SKM-1 treated with dmso at 0.1 percent for 144 hours (cell line): ENCODE results near the gene NSUN7.
"Not testable (repeated sequence)": the region's sequence is repeated elsewhere in the genome, so short reads cannot be mapped to it uniquely, and the experiment has no call there.

Experiments
- DNase-seq: peaks from one replicate; lab custom pipeline; 2025; ENCODE audit not compliant: unreplicated experiment; lab: John Stamatoyannopoulos, UW

Gene NSUN7

DNA sequence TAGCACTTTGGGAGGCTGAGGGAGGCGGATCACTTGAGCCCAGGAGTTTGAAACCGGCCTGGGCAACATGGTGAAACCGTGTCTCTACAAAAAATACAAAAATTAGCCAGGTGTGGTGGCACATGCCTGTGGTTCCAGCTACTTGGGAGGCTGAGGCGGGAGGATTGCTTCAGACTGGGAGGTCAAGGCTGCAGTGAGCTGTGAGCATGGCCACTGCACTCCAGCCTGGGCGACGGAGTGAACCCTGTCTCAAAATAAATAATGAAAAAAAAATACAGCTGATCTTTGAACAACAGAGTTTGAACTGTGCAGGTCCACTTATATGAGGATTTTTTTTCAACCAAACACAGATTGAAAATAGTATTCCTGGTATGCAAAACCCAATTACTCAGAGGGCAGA is 67.4 kb downstream of the NSUN7 start:
- DNase-seq = not testable (repeated sequence)

DNA sequence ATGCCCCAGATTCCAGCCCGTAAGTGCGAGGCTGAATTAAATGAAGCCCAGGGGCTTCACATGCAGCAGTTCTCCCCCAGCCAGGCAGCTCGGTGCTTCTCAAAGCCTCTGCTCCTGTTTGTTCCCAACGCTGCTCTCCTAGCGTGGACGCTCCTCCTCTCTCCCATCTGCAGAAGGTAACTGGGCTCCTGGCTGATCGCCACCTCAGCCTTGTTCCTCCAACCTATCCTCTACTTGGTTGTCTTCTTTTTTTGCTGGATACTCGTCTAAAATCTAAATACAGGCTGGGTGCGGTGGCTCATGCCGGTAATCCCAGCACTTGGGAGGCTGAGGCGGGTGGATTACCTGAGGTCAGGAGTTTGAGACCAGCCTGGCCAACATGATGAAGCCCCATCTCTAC is 70.3 kb downstream of the NSUN7 start:
- no peak for DNase-seq

DNA sequence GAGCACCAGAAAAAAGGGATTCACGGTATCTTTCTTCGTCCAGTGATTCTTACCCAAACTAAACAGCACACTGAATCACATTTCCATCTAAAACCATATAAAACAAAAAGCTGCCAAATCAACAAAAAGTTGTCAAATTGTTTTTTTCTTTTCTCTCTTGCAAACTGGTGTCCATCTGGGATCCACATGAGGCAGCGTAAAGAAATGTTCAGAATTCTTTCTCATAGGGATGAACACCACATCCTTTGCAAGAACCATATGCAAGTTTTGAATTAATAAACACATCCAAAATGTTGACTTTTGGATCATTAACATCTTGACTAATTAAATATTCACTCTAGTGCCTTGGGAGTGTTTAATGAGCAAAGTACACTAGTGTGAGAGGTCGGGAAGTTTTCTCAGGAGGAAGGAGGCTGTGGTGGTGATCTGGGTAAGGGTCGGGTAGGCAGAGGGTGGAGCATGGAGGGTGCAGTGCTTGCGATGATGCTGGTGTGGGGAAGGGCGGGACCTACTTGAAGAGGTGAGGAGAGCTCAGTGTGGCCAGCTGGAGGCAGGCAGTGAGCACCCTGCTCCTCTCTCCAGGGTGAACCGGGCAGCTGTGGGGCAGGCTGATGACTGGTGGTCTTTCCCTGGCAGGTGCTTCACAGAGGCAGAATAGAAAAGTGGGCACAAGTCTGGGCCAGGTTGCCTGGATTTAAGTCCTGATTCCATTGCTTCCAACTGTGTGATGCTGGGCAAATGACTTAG is 72.8 kb downstream of the NSUN7 start:
- DNase-seq = no peak

DNA sequence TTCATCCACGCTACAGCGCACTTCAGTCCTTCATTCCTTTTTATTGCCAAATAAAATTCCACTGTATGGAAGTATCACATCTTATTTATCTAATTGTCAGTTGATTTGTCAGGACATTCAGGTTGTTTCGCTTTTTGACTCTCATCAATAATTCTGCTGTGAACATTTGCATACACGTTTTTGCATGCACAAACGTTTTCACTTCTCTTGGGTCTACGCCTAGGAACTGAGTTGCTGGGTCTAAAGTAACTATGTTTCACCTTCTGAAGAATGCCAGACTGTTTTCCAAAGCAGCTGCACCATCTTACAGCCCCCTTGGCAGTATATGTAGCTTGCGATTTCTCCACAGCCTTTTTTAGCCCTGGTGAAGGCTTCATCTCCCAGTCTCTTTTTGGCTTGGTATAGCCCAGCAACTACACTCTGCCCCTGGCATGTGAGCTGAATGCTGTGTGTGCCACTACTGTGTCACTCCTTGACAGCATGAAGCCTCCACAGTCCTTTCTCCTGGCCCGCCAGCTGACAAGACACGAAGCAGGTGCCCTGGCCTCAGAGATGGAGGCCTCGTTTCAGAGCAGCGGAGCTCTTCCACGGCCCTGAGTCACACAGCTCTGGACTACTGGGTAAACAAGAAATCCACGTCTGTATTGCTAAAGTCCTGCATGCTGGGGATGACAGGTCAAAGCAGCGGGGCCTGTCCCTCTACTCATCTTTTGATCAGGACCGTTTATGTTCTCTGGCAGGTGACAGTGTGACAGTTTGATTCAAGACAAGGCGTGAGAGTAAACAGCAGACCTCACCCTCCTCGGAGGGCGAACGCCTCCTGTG is 75.5 kb downstream of the NSUN7 start:
- no peak for DNase-seq

DNA sequence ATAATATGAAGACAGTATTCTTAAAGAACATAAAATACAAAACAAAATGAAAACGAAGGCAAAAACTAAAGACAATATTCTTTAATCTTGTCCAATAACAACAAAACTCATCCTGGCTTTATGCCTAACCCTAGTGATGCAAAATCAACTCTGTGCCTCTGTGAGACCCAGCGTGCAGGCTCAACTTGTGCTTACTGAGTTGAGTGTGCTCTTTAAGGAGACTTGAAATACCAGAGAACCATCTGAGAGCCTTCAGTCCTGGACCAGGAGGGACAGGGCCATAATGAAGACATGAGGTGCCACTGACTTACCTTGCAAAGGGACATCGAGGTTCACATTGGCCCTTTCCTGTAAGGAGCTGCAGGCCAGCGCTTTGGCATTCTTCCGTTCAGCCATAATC is 77.1 kb downstream of the NSUN7 start:
- no peak for DNase-seq

DNA sequence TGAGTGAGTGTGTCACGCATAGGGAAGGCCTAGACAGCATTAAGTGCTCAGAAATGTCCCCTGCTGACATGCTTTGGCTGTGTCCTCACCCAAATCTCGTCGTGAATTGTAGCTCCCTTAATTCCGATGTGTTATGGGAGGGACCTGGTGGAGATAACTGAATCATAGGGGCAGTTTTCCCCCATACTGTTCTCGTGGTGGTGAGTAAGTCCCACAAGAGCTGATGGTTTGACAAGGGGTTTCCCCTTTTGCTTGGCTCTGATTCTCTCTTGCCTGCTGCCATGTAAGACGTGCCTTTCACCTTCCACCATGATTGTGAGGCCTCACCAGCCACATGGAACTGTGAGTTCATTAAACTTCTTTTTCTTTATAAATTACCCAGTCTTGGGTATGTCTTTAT is 78.0 kb downstream of the NSUN7 start:
- DNase-seq = no peak

DNA sequence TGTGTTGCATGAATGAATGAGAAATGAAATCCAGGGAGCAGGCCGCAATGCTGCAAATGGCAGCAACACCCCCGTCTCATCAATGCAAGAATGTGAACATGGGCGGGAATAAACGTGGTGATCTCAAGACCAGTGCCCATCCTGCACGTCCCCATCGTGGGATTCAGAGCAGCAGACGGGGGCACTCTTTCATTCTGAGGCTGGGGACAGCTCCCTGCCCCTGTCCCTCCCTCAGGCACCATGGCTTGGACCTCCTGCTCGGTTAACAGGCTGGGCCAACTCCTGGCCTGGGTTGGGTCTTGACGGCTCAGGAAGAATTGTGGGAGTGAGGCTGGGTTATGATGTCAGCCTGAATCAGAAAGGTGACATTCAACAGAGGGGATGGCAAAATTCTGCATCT is 78.9 kb downstream of the NSUN7 start:
- no peak for DNase-seq

DNA sequence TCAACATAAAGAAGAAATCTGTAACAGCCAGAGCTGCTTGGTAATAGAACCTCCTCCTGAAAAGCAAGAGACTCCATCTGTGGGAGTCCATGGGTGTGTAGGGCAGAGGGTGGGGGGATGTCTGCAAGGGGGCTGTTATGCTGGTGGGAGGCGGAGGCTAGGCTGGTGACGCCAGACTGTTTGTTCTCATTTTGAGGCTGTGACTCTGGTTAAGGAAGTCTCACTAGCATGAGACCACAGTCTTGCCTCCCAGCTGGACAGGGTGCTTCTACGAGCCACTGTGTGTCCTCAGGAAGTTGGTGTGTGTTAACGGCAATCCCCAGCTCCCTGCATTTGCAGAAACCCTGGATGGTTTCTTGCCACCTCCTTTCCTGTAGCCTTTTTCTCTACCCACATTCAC is 79.8 kb downstream of the NSUN7 start:
- DNase-seq = no peak

DNA sequence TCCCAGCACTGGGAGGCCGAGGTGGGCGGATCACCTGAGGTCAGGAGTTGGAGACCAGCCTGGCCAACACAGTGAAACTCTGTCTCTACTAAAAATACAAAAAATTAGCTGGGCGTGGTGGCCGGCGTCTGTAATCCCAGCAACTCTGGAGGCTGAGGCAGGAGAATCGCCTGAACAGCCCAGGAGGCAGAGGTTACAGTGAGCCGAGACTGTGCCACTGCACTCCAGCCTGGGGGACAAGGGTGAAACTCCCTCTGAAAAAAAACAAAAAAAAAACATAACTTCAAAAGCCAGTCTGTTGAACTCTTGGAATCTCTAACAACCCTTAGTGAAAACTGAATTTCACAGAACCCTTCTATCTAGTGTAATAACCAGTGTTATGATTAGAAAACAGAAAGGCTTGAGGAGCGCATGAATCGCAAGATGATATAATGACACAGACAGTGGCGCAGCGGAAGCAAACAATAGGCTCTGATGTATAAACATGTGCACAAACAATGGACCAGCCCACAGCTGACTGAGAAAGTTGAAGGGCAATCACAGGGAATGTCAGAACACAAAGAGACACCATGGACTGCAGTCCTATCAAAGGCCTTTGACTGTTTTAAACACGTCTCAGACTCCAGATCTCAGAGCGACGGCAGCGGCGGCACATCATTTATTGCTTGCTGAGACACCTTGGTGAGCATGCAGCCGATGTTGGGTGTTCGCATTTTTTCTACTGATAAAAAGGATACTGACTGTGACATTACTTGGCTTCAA is 81.6 kb downstream of the NSUN7 start:
- DNase-seq = no peak

DNA sequence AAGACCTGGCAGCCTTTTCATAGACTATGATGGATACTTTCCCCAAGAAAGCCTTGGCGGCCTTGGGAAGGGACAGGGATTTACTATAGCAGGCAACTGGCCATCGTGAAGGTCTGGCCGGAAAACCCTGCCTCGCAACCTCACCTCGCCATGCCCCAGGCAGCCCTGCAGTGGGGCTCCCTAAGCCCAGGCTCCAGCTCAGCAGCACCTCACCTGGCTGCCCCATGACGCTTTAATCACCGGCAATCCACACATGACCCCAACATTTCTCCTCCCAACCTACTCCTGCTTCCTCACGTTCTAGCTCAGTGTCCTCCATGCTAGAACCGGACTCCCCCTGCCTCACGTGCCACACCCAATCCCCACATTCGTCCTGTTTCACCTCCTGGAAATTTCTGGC is 82.4 kb downstream of the NSUN7 start:
- DNase-seq = no peak

DNA sequence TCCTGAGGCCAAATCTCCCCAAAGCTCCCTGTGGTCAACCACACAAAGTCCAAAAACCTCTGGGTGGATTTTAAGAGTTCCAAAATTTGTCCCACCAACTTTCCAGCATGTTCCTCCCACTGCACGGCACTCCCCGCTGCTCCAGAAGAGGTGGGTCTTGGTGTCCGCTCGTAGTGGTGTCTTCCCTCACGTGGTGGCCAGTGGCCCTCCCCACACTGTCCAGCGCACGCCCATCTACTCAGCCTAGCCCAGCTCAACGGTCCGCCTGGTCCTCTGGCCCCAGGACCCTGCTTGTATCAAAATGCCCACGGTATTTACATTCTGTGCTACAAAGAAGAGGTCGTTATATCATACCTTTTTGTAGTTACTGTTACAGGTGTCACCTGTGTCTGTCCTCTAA is 83.5 kb downstream of the NSUN7 start:
- no peak for DNase-seq

DNA sequence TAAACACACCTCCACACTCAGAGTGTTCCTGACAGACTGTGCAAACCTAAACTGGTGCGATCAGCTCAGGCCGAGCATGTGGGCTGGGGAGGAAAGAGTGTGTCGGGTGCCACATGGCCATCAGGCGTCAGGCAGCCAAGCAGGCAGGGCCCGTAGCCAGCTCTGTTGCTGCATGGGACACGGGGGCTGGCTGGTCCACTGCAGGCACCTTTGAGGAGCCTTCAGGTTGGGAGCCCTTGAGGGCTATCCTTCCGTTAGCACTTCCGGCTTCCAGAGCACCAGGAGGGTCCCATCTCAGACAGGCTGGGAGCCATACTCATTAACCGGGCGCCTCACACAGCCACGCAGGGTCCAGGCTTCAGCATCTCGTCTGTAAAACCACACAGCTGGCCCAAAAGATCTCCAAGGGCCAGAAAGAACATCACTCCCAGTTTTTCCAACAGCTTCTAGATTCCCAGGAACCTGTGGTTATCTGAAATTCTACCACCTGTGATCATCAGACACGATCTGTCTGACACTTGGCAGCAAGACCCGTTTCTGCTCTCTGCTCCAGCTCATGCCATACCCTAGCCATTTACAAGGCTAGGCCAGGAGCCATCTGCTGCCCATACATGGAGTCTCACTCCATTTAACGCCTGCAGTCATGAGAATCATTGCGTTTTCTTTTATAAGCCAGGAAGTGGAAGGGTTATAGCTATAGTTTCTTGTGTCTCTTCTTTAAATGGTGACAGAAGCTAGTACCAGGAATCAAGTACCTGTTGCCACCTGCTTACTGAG is 87.5 kb downstream of the NSUN7 start:
- DNase-seq = no peak

DNA sequence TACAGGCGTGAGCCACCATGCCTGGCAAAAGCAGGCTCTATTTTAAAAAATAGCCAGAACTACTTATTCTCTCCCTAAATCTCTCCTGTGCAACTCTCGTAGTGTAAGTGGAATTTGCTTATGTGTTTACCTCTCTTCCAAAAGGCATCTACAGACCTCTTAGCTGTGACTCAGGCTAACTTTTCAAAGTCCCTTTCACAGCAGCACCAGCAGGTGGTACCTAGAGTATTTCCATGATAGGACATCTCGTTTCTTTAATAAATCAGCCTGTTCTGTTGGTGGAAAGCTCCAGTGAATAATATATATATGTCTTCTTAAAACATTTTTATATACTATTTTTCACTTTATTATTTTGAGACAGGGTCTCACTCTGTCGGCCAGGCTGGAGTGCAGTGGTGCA is 89.0 kb downstream of the NSUN7 start:
- DNase-seq = no peak

DNA sequence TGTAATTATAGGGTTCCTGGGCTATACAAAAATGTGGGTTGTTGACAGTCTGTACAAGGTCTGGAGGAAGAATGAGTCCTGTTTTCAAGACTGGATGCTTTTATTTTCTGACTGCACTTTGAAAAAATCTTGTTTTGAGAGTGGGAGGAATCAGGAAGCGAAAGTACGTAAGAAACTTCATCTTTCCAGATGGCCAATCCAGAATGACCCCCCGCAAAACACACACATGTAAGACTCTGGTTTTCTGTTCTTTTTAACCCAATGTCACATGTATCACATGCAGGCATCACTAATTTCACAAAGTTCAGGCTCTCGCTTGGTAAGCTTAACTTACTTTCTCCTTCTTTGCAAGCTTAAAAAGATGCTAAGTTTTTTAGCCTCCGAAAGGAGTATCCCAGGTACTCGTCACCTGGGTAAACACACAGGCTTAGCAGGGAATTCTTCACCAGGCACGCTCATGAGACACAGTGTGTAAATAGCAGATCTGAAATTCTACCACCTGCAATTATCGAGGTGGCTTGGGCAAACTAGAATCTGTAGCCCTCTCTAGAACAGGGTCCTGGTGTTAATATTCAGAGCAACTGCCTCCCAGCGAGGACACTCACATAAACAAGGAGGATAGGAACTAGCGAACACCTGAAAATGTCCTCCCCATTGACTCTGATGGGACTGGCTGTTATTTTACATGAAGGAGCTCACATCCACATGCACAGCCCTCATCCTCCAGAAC is 90.7 kb downstream of the NSUN7 start:
- no peak for DNase-seq

DNA sequence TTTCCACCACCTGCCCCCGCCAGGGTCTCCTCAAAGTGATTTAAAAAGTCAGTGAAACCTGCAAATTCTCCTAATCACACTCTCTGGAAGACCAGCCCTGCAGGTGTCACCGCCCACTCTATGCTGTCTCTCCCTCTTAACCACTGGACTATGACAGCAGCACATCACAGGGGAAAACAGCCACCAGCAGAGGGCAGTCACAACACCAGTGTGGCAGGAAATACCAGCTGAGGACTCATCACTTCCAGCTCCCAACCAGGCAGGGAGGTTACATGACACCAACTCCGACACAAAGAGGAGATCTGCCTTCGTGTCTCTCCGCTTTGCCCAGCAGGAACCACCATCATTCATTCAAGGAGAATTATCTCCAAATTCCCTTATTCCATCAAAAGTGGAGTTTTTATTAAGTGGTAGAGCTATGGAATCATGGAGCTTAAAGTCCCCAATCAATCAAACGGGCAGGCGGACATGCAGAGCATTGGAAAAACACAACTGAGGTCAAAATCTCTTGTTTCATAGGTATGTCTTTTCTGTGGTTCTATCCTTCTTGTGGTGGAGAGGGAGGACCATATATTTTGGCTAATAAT is 91.3 kb downstream of the NSUN7 start:
- DNase-seq = peak; percentile 66

DNA sequence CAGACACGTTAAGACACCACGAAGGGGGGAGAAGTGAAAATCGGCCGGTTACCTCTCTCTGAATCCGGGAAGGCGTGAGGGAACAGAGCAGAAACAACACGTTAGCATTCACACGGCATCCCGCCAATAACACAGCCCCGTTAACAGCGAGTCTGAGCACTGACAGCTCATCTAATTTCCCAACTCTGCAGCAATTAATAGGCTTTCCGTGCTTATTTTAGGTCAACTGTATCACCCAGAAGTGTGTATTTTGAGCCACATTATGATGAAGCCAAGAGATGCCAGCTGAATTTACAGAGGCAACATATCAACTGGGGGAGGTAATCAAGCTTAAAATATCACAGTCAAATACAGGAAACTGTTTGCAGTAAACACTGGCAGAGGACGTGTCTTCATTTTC is 92.6 kb downstream of the NSUN7 start:
- no peak for DNase-seq

DNA sequence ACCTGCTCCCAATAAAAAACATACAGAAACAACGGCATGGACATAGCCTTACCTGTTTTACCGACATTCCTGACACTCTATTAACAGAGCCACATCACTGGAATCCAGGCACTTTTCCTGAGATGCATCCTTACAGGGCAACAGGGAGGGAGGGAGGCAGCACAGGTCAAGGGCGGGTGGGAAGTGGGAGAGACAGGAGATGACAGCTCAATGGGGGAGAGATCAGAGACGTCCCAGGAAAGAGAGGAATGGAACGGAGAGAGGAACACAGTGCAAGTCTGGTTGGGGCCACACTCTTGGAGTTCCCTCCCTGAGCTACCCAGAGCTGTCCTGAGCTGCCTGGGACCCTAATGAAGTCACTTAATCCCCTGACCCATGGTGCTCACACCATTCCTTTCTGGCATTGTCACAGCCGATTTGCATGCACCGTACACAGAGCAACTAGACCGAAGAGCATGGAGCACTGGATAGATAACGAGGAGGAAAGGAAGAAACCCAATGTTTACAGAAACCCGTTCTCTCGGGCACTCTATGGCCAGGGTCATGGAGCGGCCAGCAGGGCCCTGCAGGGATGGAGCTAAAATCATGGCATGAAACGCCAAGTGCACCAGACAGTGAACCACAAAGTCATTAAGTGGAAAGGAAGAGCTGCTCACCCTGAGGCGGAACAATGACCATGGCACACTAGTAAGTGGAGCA is 93.1 kb downstream of the NSUN7 start:
- DNase-seq = no peak

DNA sequence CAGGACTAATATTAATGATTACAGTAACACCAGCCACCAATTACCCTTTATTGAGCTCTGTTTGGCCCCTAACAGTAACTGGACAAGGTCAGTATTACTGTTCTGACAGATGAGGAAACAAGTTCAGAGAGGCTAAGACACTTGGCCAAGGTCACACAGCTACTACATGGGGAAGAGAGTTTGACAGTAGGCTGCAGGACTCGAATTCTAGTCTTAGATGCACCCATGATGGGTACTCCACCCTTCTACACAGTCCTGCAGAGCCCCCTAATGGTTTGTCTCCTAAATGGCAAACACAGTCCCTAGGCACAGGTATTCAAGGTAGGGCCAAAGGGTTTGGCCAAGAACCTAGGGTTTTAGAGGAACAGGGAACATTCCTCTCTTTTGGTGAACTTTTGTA is 93.9 kb downstream of the NSUN7 start:
- DNase-seq = no peak

DNA sequence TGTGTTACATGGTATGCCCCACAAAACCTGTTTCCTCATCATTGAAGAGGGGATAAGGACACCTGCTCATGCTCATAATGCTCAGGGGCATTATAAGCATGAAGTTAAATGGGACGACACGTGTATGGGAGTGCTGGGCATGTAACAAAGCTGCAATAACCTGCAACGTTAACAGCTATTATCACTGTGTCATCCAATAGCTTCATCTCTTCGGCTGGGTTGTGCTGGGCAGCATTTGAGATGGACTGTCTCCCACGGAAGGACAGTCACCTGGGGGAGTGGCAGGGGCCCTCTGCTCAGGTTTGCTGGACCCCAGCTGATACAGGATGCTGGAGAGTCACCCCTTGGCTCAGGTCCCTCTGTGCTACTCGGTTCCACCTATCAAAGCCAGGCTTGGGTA is 94.5 kb downstream of the NSUN7 start:
- no peak for DNase-seq
